ENCODE results near the gene PLEKHG5. TPM values are rescaled to one million over a fixed set of nuclear protein-coding genes. Genes with fewer than 3 reads are reported as not detected.
"Not testable (repeated sequence)": the region's sequence is repeated elsewhere in the genome, so short reads cannot be mapped to it uniquely, and the experiment has no call there.

Gene PLEKHG5
- total RNA-seq, 4 donors from 2014 or later = 1.2 to 2.3 (median 1.6) TPM

DNA sequence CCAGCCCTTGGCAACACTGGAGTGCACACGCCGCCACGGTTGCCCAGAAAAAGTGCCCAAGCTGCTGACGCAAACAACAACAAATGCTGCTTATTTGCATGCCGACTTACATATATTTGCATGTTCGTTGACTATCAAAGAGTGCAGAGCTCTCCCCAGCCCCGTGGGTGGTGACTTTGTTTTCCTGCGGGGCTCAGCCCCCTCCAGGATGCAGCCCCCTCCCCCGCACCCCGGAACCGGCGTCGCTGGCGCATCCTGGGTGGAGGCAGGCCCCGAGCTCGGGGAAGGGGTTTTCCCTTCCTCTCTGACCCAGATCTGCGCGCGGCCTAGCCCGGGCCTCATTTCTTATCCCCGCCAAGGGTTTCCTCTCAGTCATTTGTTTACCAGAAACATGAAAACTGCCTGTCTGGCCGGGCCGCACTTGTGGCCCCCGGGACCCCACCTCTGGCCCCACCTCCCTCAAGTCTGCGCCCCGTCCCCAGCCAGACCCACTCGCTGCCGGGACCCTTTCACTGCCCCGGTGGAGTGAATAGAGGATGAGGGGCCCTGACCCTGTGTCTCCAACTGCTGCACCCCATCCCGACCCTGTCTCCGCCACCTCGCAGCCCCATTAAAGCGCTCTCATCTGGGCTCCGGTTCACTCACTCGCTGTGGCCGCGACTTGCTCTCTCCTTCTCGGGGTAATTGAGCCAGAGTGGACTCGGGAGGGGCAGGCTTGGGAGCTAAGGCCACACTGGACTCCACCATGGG, 31.0 kb downstream of the PLEKHG5 start:
- Histone ChIP-seq H3K4me3 (no peak overlapping the region), H3K27ac (no peak overlapping the region), H3K36me3 (no peaks in the 10 kb centered on the region), H3K9me3 (no peaks in the 10 kb centered on the region), H3K27me3 (peaks cover 43 to 51% (median 43%) of the 10 kb centered on the region in 3 donors), H3K4me1 (no peaks in the 10 kb centered on the region)
- no peak for DNase-seq
- TF ChIP-seq POLR2A (IDR thresholded peaks at IDR 0.05) = no peak
- TF ChIP-seq CTCF (IDR thresholded peaks at IDR 0.05 in 4 of 5, conservative IDR thresholded peaks at IDR 0.05 in 1 of 5) = no peak
- intact Hi-C loops (cut with DNase I; ENCODE audit: low total_unique reads) (no loop called here), in situ Hi-C loops (cut with MboI; ENCODE audit: low sequenced_read_pairs in 4 of 4) (no loop called here)
- ATAC-seq = no peak

- no peak overlapping the region for H3K27ac ChIP-seq
- H3K9me3 ChIP-seq = no peaks in the 10 kb centered on the region
- no peak for TF ChIP-seq CTCF (IDR thresholded peaks at IDR 0.05 in 4 of 5, conservative IDR thresholded peaks at IDR 0.05 in 1 of 5)
- TF ChIP-seq POLR2A (IDR thresholded peaks at IDR 0.05) = no peak
- no peaks in the 10 kb centered on the region for H3K36me3 ChIP-seq
- peaks cover 44 to 53% (median 47%) of the 10 kb centered on the region in 3 donors for H3K27me3 ChIP-seq
- in situ Hi-C loops (cut with MboI; ENCODE audit: low sequenced_read_pairs in 4 of 4) = no loop called here
- H3K4me3 ChIP-seq = no peak overlapping the region
- DNase-seq = no peak
- intact Hi-C loops (cut with DNase I; ENCODE audit: low total_unique reads) = no loop called here
- H3K4me1 ChIP-seq = no peaks in the 10 kb centered on the region
- ATAC-seq = no peak
Observed at GRCh38 chr1:6459850-6460265, 31.6 kb downstream of the PLEKHG5 start.

GRCh38 chr1:6456800-6457466, 34.5 kb downstream of the PLEKHG5 start:
- in situ Hi-C loops (cut with MboI; ENCODE audit: low sequenced_read_pairs in 4 of 4) (no loop called here), intact Hi-C loops (cut with DNase I; ENCODE audit: low total_unique reads) (no loop called here)
- no peak overlapping the region for H3K4me3 ChIP-seq
- H3K27ac ChIP-seq = no peak overlapping the region
- H3K36me3 ChIP-seq = no peaks in the 10 kb centered on the region
- no peaks in the 10 kb centered on the region for H3K9me3 ChIP-seq
- peaks cover 63 to 73% (median 63%) of the 10 kb centered on the region in 3 donors for H3K27me3 ChIP-seq
- peaks cover 0 to 2% of the 10 kb centered on the region in 2 donors for H3K4me1 ChIP-seq
- no peak for DNase-seq
- no peak for TF ChIP-seq CTCF (IDR thresholded peaks at IDR 0.05 in 4 of 5, conservative IDR thresholded peaks at IDR 0.05 in 1 of 5)
- no peak for TF ChIP-seq POLR2A (IDR thresholded peaks at IDR 0.05)
- no peak for ATAC-seq

GRCh38 chr1:6455752-6456520, 35.5 kb downstream of the PLEKHG5 start:
- H3K36me3 ChIP-seq; ATAC-seq; in situ Hi-C loops (cut with MboI; ENCODE audit: low sequenced_read_pairs in 4 of 4); DNase-seq; H3K4me1 ChIP-seq; H3K9me3 ChIP-seq; intact Hi-C loops (cut with DNase I; ENCODE audit: low total_unique reads); H3K4me3 ChIP-seq; H3K27ac ChIP-seq: not testable (repeated sequence)
- H3K27me3 ChIP-seq = peaks cover 71 to 75% (median 72%) of the 10 kb centered on the region in 3 donors
